Measurements from ENCODE around the gene L3HYPDH. TPM values are rescaled to one million over a fixed set of nuclear protein-coding genes. Genes with fewer than 3 reads are reported as not detected.

L3HYPDH gene
- total RNA-seq, 1 donor from 2014 or later: 6.8 TPM

- Mint-ChIP-seq H3K4me3 (ENCODE audit: unreplicated experiment) (no peak overlapping the region), H3K27ac (ENCODE audit: unreplicated experiment) (no peak overlapping the region), H3K27me3 (ENCODE audit: unreplicated experiment) (peaks cover 4% of the 10 kb centered on the region), H3K9me3 (ENCODE audit: unreplicated experiment) (peaks cover 10% of the 10 kb centered on the region), H3K36me3 (ENCODE audit: unreplicated experiment) (no peaks in the 10 kb centered on the region), H3K4me1 (ENCODE audit: low read depth, unreplicated experiment) (peaks cover 3% of the 10 kb centered on the region)
- no peak for TF ChIP-seq CTCF (IDR thresholded peaks at IDR 0.05; ENCODE audit: partially characterized antibody, unreplicated experiment)
- DNase-seq: no peak
These were observed 2.8 kb downstream of the L3HYPDH start for GRCh38 chr14:59481407-59481806.

GRCh38 chr14:59480166-59480565 is 4.0 kb downstream of the L3HYPDH start:
- H3K27me3 Mint-ChIP-seq (ENCODE audit: unreplicated experiment): peaks cover 4% of the 10 kb centered on the region
- H3K4me1 Mint-ChIP-seq (ENCODE audit: low read depth, unreplicated experiment): peaks cover 3% of the 10 kb centered on the region
- H3K4me3 Mint-ChIP-seq (ENCODE audit: unreplicated experiment): no peak overlapping the region
- TF ChIP-seq CTCF (IDR thresholded peaks at IDR 0.05; ENCODE audit: partially characterized antibody, unreplicated experiment): no peak
- no peaks in the 10 kb centered on the region for H3K36me3 Mint-ChIP-seq (ENCODE audit: unreplicated experiment)
- H3K27ac Mint-ChIP-seq (ENCODE audit: unreplicated experiment): no peak overlapping the region
- DNase-seq: no peak
- H3K9me3 Mint-ChIP-seq (ENCODE audit: unreplicated experiment): peaks cover 9% of the 10 kb centered on the region

GRCh38 chr14:59478540-59478939 is 5.7 kb downstream of the L3HYPDH start:
- Mint-ChIP-seq H3K4me3 (ENCODE audit: unreplicated experiment) (no peak overlapping the region), H3K27ac (ENCODE audit: unreplicated experiment) (no peak overlapping the region), H3K27me3 (ENCODE audit: unreplicated experiment) (peaks cover 4% of the 10 kb centered on the region)

GRCh38 chr14:59475709-59476108 is 8.5 kb downstream of the L3HYPDH start:
- Mint-ChIP-seq H3K27me3 (ENCODE audit: unreplicated experiment) (no peaks in the 10 kb centered on the region), H3K36me3 (ENCODE audit: unreplicated experiment) (no peaks in the 10 kb centered on the region), H3K4me3 (ENCODE audit: unreplicated experiment) (no peak overlapping the region), H3K9me3 (ENCODE audit: unreplicated experiment) (no peaks in the 10 kb centered on the region), H3K4me1 (ENCODE audit: low read depth, unreplicated experiment) (no peaks in the 10 kb centered on the region), H3K27ac (ENCODE audit: unreplicated experiment) (no peak overlapping the region)
- DNase-seq: no peak
- no peak for TF ChIP-seq CTCF (IDR thresholded peaks at IDR 0.05; ENCODE audit: partially characterized antibody, unreplicated experiment)

More at GRCh38 chr14:59478540-59478939, 5.7 kb downstream of the L3HYPDH start:
- no peak for TF ChIP-seq CTCF (IDR thresholded peaks at IDR 0.05; ENCODE audit: partially characterized antibody, unreplicated experiment)
- H3K36me3 Mint-ChIP-seq (ENCODE audit: unreplicated experiment): no peaks in the 10 kb centered on the region
- peaks cover 5% of the 10 kb centered on the region for H3K9me3 Mint-ChIP-seq (ENCODE audit: unreplicated experiment)
- peaks cover 3% of the 10 kb centered on the region for H3K4me1 Mint-ChIP-seq (ENCODE audit: low read depth, unreplicated experiment)
- no peak for DNase-seq

- no peak overlapping the region for H3K4me3 Mint-ChIP-seq (ENCODE audit: unreplicated experiment)
- H3K36me3 Mint-ChIP-seq (ENCODE audit: unreplicated experiment): no peaks in the 10 kb centered on the region
- no peak for TF ChIP-seq CTCF (IDR thresholded peaks at IDR 0.05; ENCODE audit: partially characterized antibody, unreplicated experiment)
- H3K27ac Mint-ChIP-seq (ENCODE audit: unreplicated experiment): no peak overlapping the region
- no peak for DNase-seq
- H3K9me3 Mint-ChIP-seq (ENCODE audit: unreplicated experiment): no peaks in the 10 kb centered on the region
- H3K4me1 Mint-ChIP-seq (ENCODE audit: low read depth, unreplicated experiment): no peaks in the 10 kb centered on the region
- no peaks in the 10 kb centered on the region for H3K27me3 Mint-ChIP-seq (ENCODE audit: unreplicated experiment)
These were observed 10.0 kb downstream of the L3HYPDH start for GRCh38 chr14:59474172-59474571.
